H1 (cell line): ENCODE results near the gene COPA. TPM values are rescaled to one million over a fixed set of nuclear protein-coding genes. Genes with fewer than 3 reads are reported as not detected.

Experiments used
- CTCF ChIA-PET: fragments of 300-600 bp; sonication (Branson Sonifier 250); formaldehyde crosslinking; loops from one replicate; lab custom pipeline; 2021; ENCODE audit not compliant: partially characterized antibody; lab: Charles Lee
- POLR2A ChIA-PET: fragments of 300-600 bp; sonication (Branson Sonifier 250); formaldehyde crosslinking; loops from one replicate; lab custom pipeline; 2021; ENCODE audit warnings: inconsistent platforms; ENCODE audit not compliant: partially characterized antibody; lab: Charles Lee
- DNase-seq, 2 experiments: peaks; one replicate each; pipeline versions ENCODE4 v3.0.0 to v3.0.0-alpha.2; 2010 to 2022; ENCODE audit warnings: low spot score in 2 of 2, low read depth in 1 of 2, mixed read lengths in 1 of 2
- FAIRE-seq: peaks from 2 replicates; lab custom pipeline; 2011; peaks lifted over from hg19 to GRCh38; lab: Jason Lieb, UNC
- H2AFZ ChIP-seq: 2 replicates; pipeline ENCODE4 v1.8.1; 2012; ENCODE audit warnings: low read length, inconsistent platforms
- H2AK5ac ChIP-seq: 2 replicates; pipeline ENCODE4 v1.6.1; 2013; ENCODE audit warnings: low read depth, low read length
- H2BK120ac ChIP-seq: replicated peaks from 2 replicates; pipeline ENCODE3; 2013; ENCODE audit warnings: low read depth, low read length, inconsistent platforms
- H2BK12ac ChIP-seq: 2 replicates; pipeline ENCODE4 v1.6.1; 2013; ENCODE audit warnings: low read depth, low read length
- H2BK15ac ChIP-seq: 2 replicates; pipeline ENCODE4 v1.6.1; 2013; ENCODE audit warnings: low read length
- H2BK20ac ChIP-seq: 2 replicates; pipeline ENCODE4 v1.6.1; 2013; ENCODE audit warnings: low read length
- H2BK5ac ChIP-seq: 2 replicates; pipeline ENCODE4 v1.6.1; 2013; ENCODE audit warnings: low read depth, low read length
- H3K14ac ChIP-seq: 2 replicates; pipeline ENCODE4 v1.6.1; 2013; ENCODE audit warnings: inconsistent platforms; ENCODE audit not compliant: insufficient read length
- H3K18ac ChIP-seq: 2 replicates; pipeline ENCODE4 v1.6.1; 2013; ENCODE audit warnings: low read length; ENCODE audit errors: extremely low read depth
- H3K23ac ChIP-seq: 2 replicates; pipeline ENCODE4 v1.6.1; 2013; ENCODE audit warnings: inconsistent platforms; ENCODE audit not compliant: insufficient read length
- H3K23me2 ChIP-seq: 2 replicates; pipeline ENCODE4 v1.6.1; 2013; ENCODE audit warnings: low read depth, low read length
- H3K27ac ChIP-seq: 2 replicates; pipeline ENCODE4 v1.6.1; 2011; ENCODE audit warnings: low read depth, low read length, inconsistent platforms
- H3K27me3 ChIP-seq, 4 experiments: replicated peaks in 1 of 4; 1 replicate in 1 of 4; 2 replicates in 3 of 4; pipeline versions ENCODE4 v1.6.1 to v1.8.1; 2011 to 2013; ENCODE audit warnings: low read length in 3 of 4, mild to moderate bottlenecking in 3 of 4, inconsistent platforms in 2 of 4, mixed read lengths in 2 of 4, moderate library complexity in 1 of 4; ENCODE audit not compliant: control insufficient read depth in 3 of 4, insufficient read depth in 3 of 4; ENCODE audit errors: extremely low read depth in 1 of 4
- H3K36me3 ChIP-seq, 4 experiments: 2 replicates each; pipeline versions ENCODE4 v1.6.1 to v1.8.1; 2011 to 2013; ENCODE audit warnings: mild to moderate bottlenecking in 4 of 4, low read length in 3 of 4, moderate library complexity in 2 of 4, control low read depth in 1 of 4, inconsistent platforms in 1 of 4; ENCODE audit not compliant: insufficient read depth in 4 of 4, control insufficient read depth in 2 of 4
- H3K4ac ChIP-seq: replicated peaks from 2 replicates; pipeline ENCODE3; 2013; ENCODE audit warnings: low read length, low read depth, mixed read lengths, inconsistent platforms; ENCODE audit not compliant: insufficient read length
- H3K4me1 ChIP-seq, 4 experiments: replicated peaks in 1 of 4; 1 replicate in 1 of 4; 2 replicates in 3 of 4; pipeline versions ENCODE4 v1.6.1 to v1.8.1; 2011 to 2013; ENCODE audit warnings: low read length in 3 of 4, inconsistent platforms in 2 of 4, mixed read lengths in 1 of 4; ENCODE audit not compliant: insufficient read depth in 4 of 4, control insufficient read depth in 3 of 4
- H3K4me2 ChIP-seq, 2 experiments: 2 replicates each; pipeline versions ENCODE4 v1.6.1 to v1.8.1; 2011 to 2013; ENCODE audit warnings: low read depth in 2 of 2, low read length in 2 of 2, control low read depth in 1 of 2, inconsistent platforms in 1 of 2, mild to moderate bottlenecking in 1 of 2; ENCODE audit not compliant: insufficient read depth in 1 of 2
- H3K4me3 ChIP-seq, 4 experiments: fragments of 200-600, 300-600 bp in 1 of 4; sonication (generic), shearing (Covaris generic), sonication (Bioruptor Twin) in 1 of 4; 2 replicates each; pipeline versions ENCODE4 v1.5.1 to v1.8.1; 2011 to 2016; ENCODE audit warnings: low read length in 4 of 4, low read depth in 3 of 4, control low read depth in 2 of 4, inconsistent platforms in 2 of 4, mild to moderate bottlenecking in 2 of 4, mixed read lengths in 1 of 4, moderate library complexity in 1 of 4; ENCODE audit not compliant: insufficient read depth in 2 of 4; ENCODE audit errors: extremely low read depth in 1 of 4
- H3K56ac ChIP-seq: replicated peaks from 2 replicates; pipeline ENCODE3; 2013; ENCODE audit warnings: low read depth, mild to moderate bottlenecking, mixed read lengths, low read length, inconsistent platforms; ENCODE audit not compliant: insufficient read length
- H3K79me1 ChIP-seq: 2 replicates; pipeline ENCODE4 v1.6.1; 2013; ENCODE audit warnings: low read depth, low read length, control low read depth
- H3K79me2 ChIP-seq, 2 experiments: 2 replicates each; pipeline versions ENCODE4 v1.6.1 to v1.8.1; 2012 to 2013; ENCODE audit warnings: low read length in 2 of 2, mild to moderate bottlenecking in 2 of 2, inconsistent platforms in 1 of 2; ENCODE audit not compliant: insufficient read depth in 2 of 2, control insufficient read depth in 1 of 2
- H3K9ac ChIP-seq, 4 experiments: replicated peaks in 1 of 4; 1 replicate in 1 of 4; 2 replicates in 3 of 4; pipeline versions ENCODE4 v1.6.1 to v1.8.1; 2011 to 2013; ENCODE audit warnings: low read depth in 3 of 4, low read length in 3 of 4, control low read depth in 2 of 4, mild to moderate bottlenecking in 2 of 4, moderate library complexity in 2 of 4, inconsistent platforms in 1 of 4; ENCODE audit errors: extremely low read depth in 1 of 4
- H3K9me3 ChIP-seq, 2 experiments: 2 replicates each; pipeline versions ENCODE4 v1.6.1 to v1.8.1; 2012 to 2013; ENCODE audit warnings: mild to moderate bottlenecking in 2 of 2, moderate library complexity in 2 of 2, control low read depth in 1 of 2, inconsistent platforms in 1 of 2, low read depth in 1 of 2, low read length in 1 of 2, mixed read lengths in 1 of 2; ENCODE audit not compliant: insufficient read depth in 2 of 2
- H4K20me1 ChIP-seq, 2 experiments: replicated peaks in 1 of 2; 2 replicates each; pipeline versions ENCODE3 to v1.8.1; 2011 to 2013; ENCODE audit warnings: inconsistent platforms in 2 of 2, low read length in 2 of 2, mild to moderate bottlenecking in 1 of 2; ENCODE audit not compliant: insufficient read depth in 2 of 2, control insufficient read depth in 1 of 2
- H4K5ac ChIP-seq: 2 replicates; pipeline ENCODE4 v1.6.1; 2013; ENCODE audit warnings: low read length, low read depth, mixed read lengths, inconsistent platforms; ENCODE audit not compliant: insufficient read length
- H4K8ac ChIP-seq: 2 replicates; pipeline ENCODE4 v1.8.0; 2013; ENCODE audit warnings: mild to moderate bottlenecking, moderate library complexity, low read length, inconsistent platforms; ENCODE audit not compliant: insufficient read depth; ENCODE audit errors: extremely low read depth
- H4K91ac ChIP-seq: replicated peaks from 2 replicates; pipeline ENCODE3; 2013; ENCODE audit warnings: low read length, mixed read lengths, inconsistent platforms; ENCODE audit not compliant: insufficient read length
- CBX5 ChIP-seq: fragments of 300-800, 300-1000 bp; sonication (generic); IDR thresholded peaks from 2 replicates; pipeline ENCODE4 v1.7.1; 2016; ENCODE audit warnings: antibody characterized with exemption, low read length, low read depth
- CTBP2 ChIP-seq: IDR thresholded peaks from 2 replicates; pipeline ENCODE4 v1.7.0; 2011; ENCODE audit warnings: borderline replicate concordance, mild to moderate bottlenecking, moderate library complexity, mixed read lengths, low read length; ENCODE audit not compliant: insufficient read depth, insufficient read length
- HDAC6 ChIP-seq: IDR thresholded peaks from one replicate; pipeline ENCODE4 v1.7.1; 2012; ENCODE audit warnings: low read depth, mild to moderate bottlenecking, inconsistent platforms, low read length, moderate library complexity
- KDM4A ChIP-seq: IDR thresholded peaks from one replicate; pipeline ENCODE4 v1.7.1; 2012; ENCODE audit warnings: low read depth, mild to moderate bottlenecking, moderate library complexity, low read length, inconsistent platforms; ENCODE audit not compliant: severe bottlenecking
- PHF8 ChIP-seq: fragments of 200-600 bp; sonication (generic); conservative IDR thresholded peaks from 2 replicates; pipeline ENCODE4 v1.7.1; 2012; ENCODE audit warnings: low read depth, mild to moderate bottlenecking, inconsistent platforms, low read length, moderate library complexity
- POLR2AphosphoS5 ChIP-seq: IDR thresholded peaks from 2 replicates; pipeline ENCODE4 v1.6.1; 2011; ENCODE audit warnings: low read depth, low read length
- RBBP5 ChIP-seq: IDR thresholded peaks from 2 replicates; pipeline ENCODE4 v1.7.1; 2012; ENCODE audit warnings: low read depth, mild to moderate bottlenecking, inconsistent platforms, low read length, moderate library complexity, borderline replicate concordance
- WGBS, 2 experiments: shearing (Covaris generic) in 1 of 2; methylation state at CpG; one replicate each; pipeline versions ENCODE4 v1.1.6 to v1.1.7; 2013 to 2015; ENCODE audit warnings: low lambda C conversion rate in 2 of 2, mixed read lengths in 2 of 2, inconsistent platforms in 1 of 2, low coverage in 1 of 2, missing lambda C conversion rate in 1 of 2; ENCODE audit not compliant: insufficient replicate concordance in 2 of 2, insufficient coverage in 1 of 2, insufficient read length in 1 of 2; ENCODE audit errors: extremely low coverage in 1 of 2, missing lambda C conversion rate in 1 of 2; 5-methylcytosine and 5-hydroxymethylcytosine counted together
- polyA plus RNA-seq, 7 experiments: library from polyadenylated mRNA; depleted of rRNA in 3 of 7; stranded (reverse) in 5 of 7; unstranded in 2 of 7; fragments of >200 nt in 5 of 7; fragments of 200-250 nt in 2 of 7; gene quantifications; 1 replicate in 5 of 7; 2 replicates in 1 of 7; 4 replicates in 1 of 7; pipeline versions ENCODE4 v1.2.1 to v1.2.3, GENCODE V29; 2011 to 2013; ENCODE audit warnings: missing spikeins in 2 of 7, mixed read lengths in 2 of 7
- total RNA-seq: library from RNA; stranded (reverse); fragmentation: NEBNext Ultra II Directional; extraction: Animal tissue kit (Norgen Biotek cat#: 25700); gene quantifications from 2 replicates; pipeline ENCODE4 v1.2.1, GENCODE V29; 2021
- TF ChIP-seq, protein P1 (sequence below): IDR thresholded peaks from 2 replicates; pipeline ENCODE4 v1.6.1; 2011; ENCODE audit warnings: low read length, improper control_type of control experiment

Gene COPA
- total and polyA plus RNA-seq, 2 of the 8 experiments (the other 6 are each of a cell fraction or from before 2014, with no cell fraction given): 78.2 to 115 TPM

DNA sequence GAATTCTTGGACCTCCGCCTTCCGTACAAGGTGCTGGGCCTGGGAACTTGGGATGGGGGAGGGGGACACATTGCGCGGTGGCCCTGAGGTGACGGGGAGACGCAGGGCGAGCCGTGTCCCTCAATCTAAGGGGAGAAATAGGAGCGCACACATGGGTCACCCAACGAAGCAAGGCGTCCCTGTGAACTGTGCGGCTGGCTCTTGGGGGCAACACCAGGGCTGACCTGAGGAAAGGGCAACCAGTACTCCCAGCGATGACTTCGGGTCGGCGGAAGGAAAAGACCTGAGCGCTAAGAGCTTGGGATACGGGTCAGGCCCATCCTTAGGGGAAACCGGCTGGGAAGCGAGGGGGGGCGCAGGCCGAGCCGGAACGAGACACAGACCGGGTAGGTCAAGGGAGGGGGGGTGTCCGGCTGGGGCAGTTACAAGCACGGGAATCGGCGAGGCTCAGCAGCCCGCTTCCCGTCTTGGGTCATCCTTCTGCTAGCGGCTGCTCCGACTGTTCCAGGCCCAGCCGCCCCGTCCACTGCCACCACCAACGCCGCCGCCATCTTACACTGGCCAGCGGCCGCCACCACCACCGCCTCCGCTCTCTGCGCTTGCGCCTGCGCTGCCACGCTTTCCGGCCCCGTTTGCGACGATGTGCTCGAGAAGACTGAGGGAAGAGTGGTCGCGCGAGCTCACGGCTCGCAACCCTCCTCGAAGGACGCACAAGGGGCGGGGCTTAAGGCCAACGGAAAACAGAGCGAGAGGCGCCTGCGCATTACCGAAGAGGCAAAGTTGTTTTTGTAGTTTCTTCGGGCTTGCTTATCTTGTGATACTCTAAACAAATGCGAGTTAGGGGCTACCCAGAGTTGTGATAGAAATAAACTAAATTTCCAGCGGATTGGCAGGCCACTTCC lies 80.9 kb downstream of the COPA start, which contains the start of gene DCAF8:
Gene DCAF8, minus strand, starts transcription at position 657 of the 902 bp plus-strand sequence. CDS start 18,541 bp downstream, outside the sequence.
- FAIRE-seq (peak; percentile 52), DNase-seq (peak; percentile 92 to 98)
- H3K4me2 ChIP-seq: peak within 1 kb of the TSS; percentile 65 to 89
- peak within 1 kb of the TSS; percentile 89; the same call in 1 of the 2 replicates for H2AK5ac ChIP-seq
- CTCF ChIA-PET: interaction anchor here (0.6 to 4.2 kb wide), 5 partner anchors 10 to 1221 kb away, joined by 3 to 28 read pairs (median 3); no protein-coding TSS in a partner anchor
- peak within 1 kb of the TSS; percentile 97 to 99 (median 98) for H3K9ac ChIP-seq
- H3K4ac ChIP-seq: peak within 1 kb of the TSS; percentile 99
- H2BK120ac ChIP-seq: peak within 1 kb of the TSS; percentile 69
- H2AFZ ChIP-seq: peak within 1 kb of the TSS; percentile 94
- no peaks in the 10 kb centered on the region; the same call in 1 of the 2 replicates for H3K79me1 ChIP-seq
- peak within 1 kb of the TSS; percentile 97 for H3K27ac ChIP-seq
- WGBS, 2 experiments: 1% methylated on average over 67 of the region's 67 CpGs; no CpG with 5 or more reads in 1 of the 2 experiments
- POLR2A ChIA-PET: interaction anchor here (0.6 to 7.6 kb wide), 33 partner anchors 9 to 413 kb away, joined by 3 to 58 read pairs (median 4); partner anchors contain the start of genes IGSF8 and PEX19
- peak within 1 kb of the TSS; percentile 94 for H4K91ac ChIP-seq
- peak within 1 kb of the TSS; percentile 91 to 99 (median 96) for H3K4me3 ChIP-seq
- peak within 1 kb of the TSS; percentile 92; the same call in 1 of the 2 replicates for H2BK15ac ChIP-seq
- peak within 1 kb of the TSS; percentile 96 for H3K56ac ChIP-seq
- no peak within 1 kb of the TSS for H2BK20ac ChIP-seq
- peak within 1 kb of the TSS; percentile 99 for H4K8ac ChIP-seq
- H3K14ac ChIP-seq: no peak within 1 kb of the TSS
- peaks cover 2 to 13% (median 5%) of the 10 kb centered on the region in 4 experiments; a peak in 6 of 7 replicates for H3K4me1 ChIP-seq
- H2BK12ac ChIP-seq: peak within 1 kb of the TSS; percentile 96; the same call in 1 of the 2 replicates
- no peak within 1 kb of the TSS for H3K23ac ChIP-seq
- peak within 1 kb of the TSS; percentile 97 for H3K18ac ChIP-seq
- H4K5ac ChIP-seq: peak within 1 kb of the TSS; percentile 95
- peaks cover 5 to 48% of the 10 kb centered on the region in 2 experiments; a peak in 3 of 4 replicates for H3K79me2 ChIP-seq
- no peaks in the 10 kb centered on the region for H3K9me3 ChIP-seq
- H2BK5ac ChIP-seq: peak within 1 kb of the TSS; percentile 100
- H3K23me2 ChIP-seq: 0 out of 2 replicates have a peak, but pooled peaks cover 2% of the 10 kb centered on the region
- H3K36me3 ChIP-seq: no peaks in the 10 kb centered on the region
- no peaks in the 10 kb centered on the region for H4K20me1 ChIP-seq
- H3K27me3 ChIP-seq: no peaks in the 10 kb centered on the region
- peak; percentile 97 for TF ChIP-seq POLR2AphosphoS5
- TF ChIP-seq, protein P1, sequence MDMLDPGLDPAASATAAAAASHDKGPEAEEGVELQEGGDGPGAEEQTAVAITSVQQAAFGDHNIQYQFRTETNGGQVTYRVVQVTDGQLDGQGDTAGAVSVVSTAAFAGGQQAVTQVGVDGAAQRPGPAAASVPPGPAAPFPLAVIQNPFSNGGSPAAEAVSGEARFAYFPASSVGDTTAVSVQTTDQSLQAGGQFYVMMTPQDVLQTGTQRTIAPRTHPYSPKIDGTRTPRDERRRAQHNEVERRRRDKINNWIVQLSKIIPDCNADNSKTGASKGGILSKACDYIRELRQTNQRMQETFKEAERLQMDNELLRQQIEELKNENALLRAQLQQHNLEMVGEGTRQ: no peak
- TF ChIP-seq CBX5: no peak
- no peak for TF ChIP-seq HDAC6
- peak; percentile 61 for TF ChIP-seq KDM4A
- no peak for TF ChIP-seq RBBP5
- TF ChIP-seq PHF8: peak; percentile 96
- TF ChIP-seq CTBP2: no peak
